Fibroblast of skin of back (primary cell): ENCODE data around the gene LGALS3BP.

ENCODE experiments used
- DNase-seq: peaks from one replicate; pipeline ENCODE4 v3.0.0-alpha.2; 2013

The LGALS3BP gene

GRCh38 chr17:78937561-78937960 lies 42.2 kb downstream of the LGALS3BP start:
- no peak for DNase-seq

- peak; percentile 98 for DNase-seq
Observed at GRCh38 chr17:78935419-78936323, 44.1 kb downstream of the LGALS3BP start.

GRCh38 chr17:78934681-78935418 lies 44.9 kb downstream of the LGALS3BP start:
- DNase-seq, result peak; percentile 42

GRCh38 chr17:78933959-78934568 lies 45.7 kb downstream of the LGALS3BP start:
- peak; percentile 99 for DNase-seq

GRCh38 chr17:78933025-78933958 lies 46.4 kb downstream of the LGALS3BP start:
- peak; percentile 98 for DNase-seq

GRCh38 chr17:78929908-78930775 lies 49.6 kb downstream of the LGALS3BP start:
- no peak for DNase-seq

- peak; percentile 73 for DNase-seq
Observed at GRCh38 chr17:78925662-78926555, 53.8 kb downstream of the LGALS3BP start.

- peak; percentile 85 for DNase-seq
Observed at GRCh38 chr17:78925234-78925633, 54.5 kb downstream of the LGALS3BP start, which contains the start of gene TIMP2. Gene TIMP2 (minus strand): TSS chr17:78925387. CDS start chr17:78925088, 299 bp downstream.

- peak; percentile 53 for DNase-seq
Observed at GRCh38 chr17:78924481-78925151, 55.1 kb downstream of the LGALS3BP start.

- no peak for DNase-seq
Observed at GRCh38 chr17:78923660-78924453, 55.9 kb downstream of the LGALS3BP start.

- DNase-seq, result no peak
Observed at GRCh38 chr17:78922816-78923498, 56.8 kb downstream of the LGALS3BP start.

- DNase-seq, result no peak
Observed at GRCh38 chr17:78921437-78921971, 58.2 kb downstream of the LGALS3BP start.
